Activated CD8-positive, alpha-beta memory T cell treated with anti-CD3 and anti-CD28 coated beads for 1 hour (primary cell): ENCODE results near the gene TSC22D4.
A peak's percentile ranks its signal among the peaks of the same experiment; 100 is the strongest.
"Not testable (repeated sequence)": the region's sequence is repeated elsewhere in the genome, so short reads cannot be mapped to it uniquely, and the experiment has no call there.

Experiments
- DNase-seq, 2 donors: peaks; one replicate each; pipeline ENCODE4 v3.0.0-alpha.2; 2020; ENCODE audit warnings: low read depth in 1 of 2; ENCODE audit errors: extremely low read depth in 1 of 2

The TSC22D4 gene

DNA sequence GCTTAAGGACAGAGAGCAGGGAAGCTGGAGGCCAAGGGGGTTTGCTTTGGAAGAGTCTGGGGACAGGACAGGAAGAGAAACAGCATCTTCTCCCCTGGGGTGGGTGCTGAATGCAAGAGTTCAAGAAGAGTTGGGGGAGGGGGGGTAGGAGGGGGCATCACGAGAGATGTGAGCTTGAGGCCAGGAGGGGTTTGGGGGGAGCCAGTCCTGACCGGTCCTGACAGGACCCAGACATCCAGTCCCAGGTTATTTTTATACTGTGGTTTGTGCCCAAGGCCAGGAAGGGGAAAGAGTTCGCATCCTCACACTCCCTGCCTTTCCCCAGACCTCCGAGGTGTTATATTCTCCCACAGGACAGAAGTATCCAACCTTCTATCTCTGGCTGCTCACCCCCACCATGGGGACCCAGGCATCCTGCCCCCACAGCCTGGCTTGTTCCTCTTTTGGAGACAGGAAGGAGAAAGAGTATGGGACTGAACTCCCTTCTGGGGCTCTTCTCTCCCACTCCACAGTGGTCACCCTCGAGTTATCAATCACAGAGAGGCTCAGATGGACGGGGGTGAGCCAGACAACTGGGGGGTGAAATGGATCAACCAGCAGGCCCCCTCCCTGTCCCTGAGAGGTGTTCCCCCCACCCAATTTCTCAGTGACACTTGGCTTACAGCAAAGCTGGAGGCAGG, 2.8 kb downstream of the TSC22D4 start:
- no peak for DNase-seq

- DNase-seq: no peak
Observed at GRCh38 chr7:100475549-100475948, 3.5 kb downstream of the TSC22D4 start.

- DNase-seq: no peak
Observed at GRCh38 chr7:100472854-100473499, 6.0 kb downstream of the TSC22D4 start.

DNA sequence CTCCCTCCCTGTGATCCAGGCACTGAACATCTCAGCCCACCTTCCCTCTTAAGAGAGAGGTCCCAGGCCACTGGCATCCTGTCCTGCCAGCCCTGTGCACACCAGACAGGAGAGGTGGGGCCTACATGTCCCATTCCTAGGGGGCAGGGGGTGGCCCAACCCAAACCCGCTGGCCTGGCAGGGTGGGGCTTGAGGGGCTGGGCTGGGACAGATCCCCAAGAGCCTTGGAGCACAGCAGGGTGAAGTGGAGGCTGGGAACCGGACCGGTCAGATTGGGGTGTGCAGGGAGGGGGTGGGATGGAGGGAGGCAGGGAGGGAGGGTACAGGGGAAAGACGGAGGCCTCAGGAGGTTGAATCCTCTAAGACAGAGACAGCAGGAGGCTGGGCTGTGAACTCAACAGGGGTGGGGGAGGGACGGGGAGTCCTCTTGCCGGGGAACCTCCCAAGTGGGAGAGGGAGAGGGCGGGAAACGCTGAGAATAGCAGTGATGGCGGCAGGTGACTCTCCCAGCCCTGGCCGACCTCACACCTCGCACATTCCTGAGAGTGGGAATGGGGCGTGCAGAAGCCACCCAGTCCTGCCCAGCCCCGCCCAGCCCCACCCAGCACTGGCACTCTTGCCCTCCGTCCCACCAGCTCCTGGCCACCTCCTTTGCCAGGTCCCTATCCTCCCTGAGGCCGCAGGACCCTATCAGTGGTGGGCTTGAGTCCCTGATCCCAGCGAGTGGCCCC, 6.7 kb downstream of the TSC22D4 start:
- DNase-seq: no peak

GRCh38 chr7:100471021-100471420, 8.0 kb downstream of the TSC22D4 start:
- DNase-seq: no peak

DNA sequence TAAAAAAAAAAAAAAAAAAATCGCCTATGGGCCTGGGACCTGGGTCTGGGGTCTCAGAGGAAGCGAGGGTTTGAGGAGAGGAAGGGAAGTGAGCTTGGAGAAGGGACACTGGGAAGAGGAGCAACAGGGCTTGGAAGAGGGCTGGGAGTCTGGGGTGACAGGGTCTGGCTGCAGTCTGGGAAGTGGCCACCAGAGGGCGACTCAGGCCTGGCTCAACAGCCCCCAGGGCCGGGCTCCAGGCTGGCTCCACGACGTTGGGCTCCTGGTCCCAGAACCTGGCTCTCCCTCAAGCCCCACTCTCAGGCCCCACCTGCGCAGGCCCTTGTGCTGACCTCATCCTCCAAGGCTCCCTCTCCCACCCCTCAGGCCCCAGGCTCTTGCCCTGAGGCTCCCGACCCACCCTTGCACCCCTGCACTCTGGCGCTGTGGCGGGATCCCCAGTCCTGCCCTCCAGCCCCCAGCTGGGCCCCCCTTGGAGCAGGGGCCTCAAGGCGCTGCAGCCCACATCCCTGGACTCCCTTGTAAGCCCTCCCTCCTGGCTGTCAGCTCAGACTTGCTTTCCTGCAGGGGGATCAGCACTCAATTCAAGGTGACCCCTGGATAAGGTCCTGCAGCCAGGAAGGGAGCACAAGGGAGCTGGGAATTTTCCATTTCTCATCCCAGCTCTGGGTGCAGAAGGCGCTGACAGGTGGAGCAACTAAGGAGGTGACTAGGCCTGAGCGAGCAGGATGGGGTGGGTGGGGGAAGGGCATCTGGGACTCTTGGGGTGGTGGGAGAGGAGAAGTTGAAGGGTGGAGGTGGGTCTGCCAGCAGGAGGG, 9.6 kb downstream of the TSC22D4 start:
- DNase-seq: peak; percentile 54 to 81

DNA sequence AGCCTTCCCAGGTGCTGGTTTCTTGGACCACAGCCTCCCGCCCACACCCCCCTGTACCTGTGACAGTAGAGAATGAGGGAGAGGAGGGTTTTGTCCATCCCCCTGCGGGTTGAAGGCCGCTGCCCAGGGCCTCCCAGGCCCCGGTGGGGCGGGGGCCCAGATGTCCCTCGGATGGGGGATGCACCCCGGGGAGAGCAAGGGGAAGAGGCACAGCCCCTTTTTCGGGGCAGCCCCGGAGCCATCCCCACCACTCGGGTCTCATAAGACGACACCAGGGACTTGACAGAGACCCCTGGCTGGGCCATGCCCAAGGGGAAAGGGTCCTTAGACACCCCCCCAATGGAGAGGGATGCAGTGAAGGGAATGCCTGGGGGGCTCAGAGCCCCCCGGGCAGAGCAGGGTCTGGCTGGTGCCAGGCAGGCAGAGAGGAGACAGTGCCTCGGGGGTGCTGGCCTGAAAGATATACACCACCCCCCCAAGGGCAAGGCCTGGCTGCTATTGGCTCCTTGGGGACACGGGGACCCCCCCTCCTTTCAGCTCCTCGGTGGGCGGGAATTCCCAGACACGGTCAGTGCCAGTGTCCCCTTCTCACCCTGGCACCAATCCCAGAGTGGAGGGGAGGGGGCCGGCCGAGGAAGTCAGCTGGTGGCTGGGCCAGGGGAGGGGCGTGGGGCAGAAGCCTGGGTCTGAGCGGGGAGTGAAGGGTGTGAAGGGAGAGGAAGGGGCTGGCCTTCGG, 11.2 kb downstream of the TSC22D4 start:
- DNase-seq: no peak

DNA sequence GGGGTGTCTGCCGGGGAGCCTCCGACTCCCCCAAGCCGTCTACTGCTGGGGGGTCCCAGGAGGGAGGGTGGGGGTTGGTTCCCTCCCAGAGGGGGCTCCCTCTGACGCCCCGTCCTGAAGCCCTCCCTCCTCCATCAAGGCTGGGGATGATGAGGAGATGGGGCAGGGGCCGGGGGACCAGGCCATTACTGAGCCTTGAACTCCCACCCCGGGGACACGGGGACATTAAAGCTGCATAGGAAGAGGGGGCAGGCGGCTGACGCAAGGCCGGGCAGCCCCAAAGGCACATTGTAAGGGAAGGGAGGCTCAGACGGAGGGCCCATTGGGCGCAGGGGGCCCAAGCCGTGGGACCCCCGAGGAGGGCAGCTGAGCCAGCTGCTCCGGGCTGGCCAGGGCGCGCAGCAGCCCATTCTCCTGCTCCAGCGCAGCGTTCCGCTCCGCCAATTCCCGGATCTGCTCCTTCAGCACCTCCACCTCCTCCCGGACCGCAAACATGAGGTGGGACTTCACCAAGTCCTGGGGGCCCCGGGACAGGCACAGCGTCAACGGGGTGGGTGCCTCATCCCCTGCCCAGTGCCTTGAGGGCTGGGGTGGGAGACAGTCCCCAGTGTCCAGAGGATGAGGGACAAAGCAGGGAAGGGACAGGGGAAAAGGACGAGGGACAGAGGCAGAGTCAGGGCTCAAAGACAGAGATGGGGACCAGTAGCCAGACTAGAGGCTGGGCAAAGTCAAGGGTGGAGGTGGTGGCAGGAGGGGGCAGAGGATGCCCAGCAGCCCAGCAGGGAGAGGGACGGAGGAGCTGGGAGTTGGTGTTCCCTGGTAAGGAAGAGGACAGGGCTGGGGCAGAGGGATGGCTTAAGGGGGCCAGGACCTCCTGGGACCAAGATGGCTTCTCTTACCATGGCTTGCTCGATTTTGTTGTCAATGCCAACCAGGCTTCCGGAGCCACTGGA, 12.1 kb downstream of the TSC22D4 start:
- no peak for DNase-seq

DNA sequence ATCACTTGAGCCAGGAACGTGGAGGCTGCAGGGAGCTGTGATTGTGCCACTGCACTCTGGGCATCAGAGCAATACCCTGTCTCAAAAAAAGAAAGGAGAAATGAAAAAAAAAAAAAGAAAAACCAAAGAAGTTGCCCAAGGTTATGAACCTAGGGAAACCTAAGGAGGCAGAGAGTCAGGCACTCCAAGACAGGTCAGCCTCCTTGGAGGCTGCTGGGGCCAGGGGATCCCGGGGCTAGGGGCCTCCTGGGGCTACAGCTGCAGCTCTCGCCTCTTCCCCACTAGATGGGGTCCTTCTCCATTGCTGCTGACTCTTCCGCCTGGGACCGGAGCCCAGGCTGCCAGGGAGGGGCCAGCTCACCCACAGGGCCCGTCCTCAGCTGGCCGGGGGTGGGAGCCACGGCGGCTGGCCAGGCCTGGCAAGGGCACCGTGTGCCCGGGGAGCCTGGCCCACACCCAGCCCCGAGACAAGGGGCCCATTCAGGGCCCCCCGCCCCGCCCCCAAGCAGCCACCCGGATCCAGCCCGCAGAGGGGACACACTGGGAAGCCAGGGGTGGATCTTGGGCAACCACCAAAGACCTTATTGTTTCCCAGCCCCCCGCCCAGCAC, 13.2 kb downstream of the TSC22D4 start:
- DNase-seq: no peak

DNA sequence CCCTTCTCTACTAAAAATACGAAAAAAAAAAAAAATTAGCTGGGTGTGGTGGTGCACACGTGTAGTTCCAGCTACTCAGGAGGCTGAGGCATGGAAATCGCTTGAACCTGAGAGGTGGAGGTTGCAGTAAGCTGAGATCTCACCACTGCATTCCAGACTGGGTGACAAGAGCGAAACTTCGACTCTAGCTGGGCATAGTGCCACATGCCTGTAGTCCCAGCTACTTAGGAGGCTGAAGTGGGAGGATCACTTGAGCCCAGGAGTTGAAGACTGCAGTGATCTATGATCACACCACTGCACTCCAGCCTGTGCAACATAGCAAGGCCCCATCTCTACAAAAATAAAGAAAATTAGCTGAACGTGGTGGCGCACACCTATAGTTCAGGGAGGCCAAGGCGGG, 13.7 kb downstream of the TSC22D4 start:
- no peak for DNase-seq

DNA sequence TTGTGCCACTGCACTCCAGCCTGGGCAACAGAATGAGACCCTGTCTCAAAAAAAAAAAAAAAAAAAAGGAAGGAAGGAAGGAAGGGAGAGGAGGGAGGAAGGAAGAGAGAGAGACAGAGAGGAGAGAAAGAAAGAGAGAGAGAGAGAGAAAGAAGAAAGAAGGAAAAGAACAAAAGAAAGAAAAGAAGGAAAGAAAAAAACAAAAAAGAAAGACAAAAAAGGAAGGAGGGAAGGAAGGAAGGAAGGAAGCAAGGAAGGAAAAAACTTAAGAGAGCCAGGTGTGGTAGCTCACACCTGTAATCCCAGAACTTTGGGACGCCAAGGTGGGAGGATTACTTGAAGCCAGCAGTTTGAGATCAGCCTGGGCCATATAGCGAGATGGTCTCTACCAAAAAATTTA, 14.2 kb downstream of the TSC22D4 start:
- no peak for DNase-seq

GRCh38 chr7:100464210-100464660, 14.8 kb downstream of the TSC22D4 start, which contains the start of gene SPACDR:
TSS of gene SPACDR (minus strand) at chr7:100464260. CDS start at chr7:100464025, 235 bp downstream.
- DNase-seq: no peak

GRCh38 chr7:100457033-100457432, 22.0 kb downstream of the TSC22D4 start:
- no peak for DNase-seq

- DNase-seq: no peak
Observed at GRCh38 chr7:100456562-100456961, 22.5 kb downstream of the TSC22D4 start.

GRCh38 chr7:100455206-100455605, 23.8 kb downstream of the TSC22D4 start:
- DNase-seq: no peak

- DNase-seq: not testable (repeated sequence)
Observed at GRCh38 chr7:100453854-100454253, 25.2 kb downstream of the TSC22D4 start.

- DNase-seq: no peak
Observed at GRCh38 chr7:100452513-100452912, 26.5 kb downstream of the TSC22D4 start.

GRCh38 chr7:100449190-100449795, 29.7 kb downstream of the TSC22D4 start:
- DNase-seq: no peak
